ENCODE data around the gene SPATA3. TPM values are rescaled to one million over a fixed set of nuclear protein-coding genes. Genes with fewer than 3 reads are reported as not detected.
A peak's percentile ranks its signal among the peaks of the same experiment; 100 is the strongest.

SPATA3 gene
- total RNA-seq, 1 donor from 2014 or later: not detected

GRCh38 chr2:231012463-231012862 lies 16.5 kb downstream of the SPATA3 start:
- Mint-ChIP-seq H3K9me3 (ENCODE audit: unreplicated experiment) (no peaks in the 10 kb centered on the region), H3K4me1 (ENCODE audit: low read depth, unreplicated experiment) (peaks cover 7% of the 10 kb centered on the region), H3K27me3 (ENCODE audit: low read depth, unreplicated experiment) (peaks cover 31% of the 10 kb centered on the region), H3K27ac (ENCODE audit: unreplicated experiment) (no peak overlapping the region), H3K4me3 (ENCODE audit: unreplicated experiment) (no peak overlapping the region), H3K36me3 (ENCODE audit: low read depth, unreplicated experiment) (peaks cover 1% of the 10 kb centered on the region)
- Histone ChIP-seq H3K9ac (ENCODE audit: low read length) (no peak overlapping the region), H3K79me2 (ENCODE audit: insufficient read depth, low read length) (no peaks in the 10 kb centered on the region), H2AFZ (ENCODE audit: low read depth, low read length) (no peak overlapping the region), H3K4me3 (ENCODE audit: insufficient read depth, low read depth, low read length) (no peak overlapping the region), H3K9me3 (ENCODE audit: insufficient read depth, low read depth, low read length) (no peaks in the 10 kb centered on the region), H3K27me3 (ENCODE audit: insufficient read depth, low read length) (peaks cover 28% of the 10 kb centered on the region), H3K4me1 (ENCODE audit: insufficient read depth, low read length) (no peaks in the 10 kb centered on the region), H3K4me2 (ENCODE audit: low read length) (no peak overlapping the region), H4K20me1 (ENCODE audit: insufficient read depth, low read length) (no peaks in the 10 kb centered on the region), H3K36me3 (ENCODE audit: insufficient read depth, low read length) (no peaks in the 10 kb centered on the region), H3K27ac (ENCODE audit: low read depth, low read length) (no peak overlapping the region)
- DNase-seq (ENCODE audit: low read depth): no peak
- no peak for TF ChIP-seq CTCF (IDR thresholded peaks at IDR 0.05; ENCODE audit: insufficient read depth, low read depth, low read length)
- no peak for TF ChIP-seq EZH2 (IDR thresholded peaks at IDR 0.05; ENCODE audit: insufficient read depth, low read length)
- FAIRE-seq: no peak

GRCh38 chr2:231013820-231014219 lies 17.9 kb downstream of the SPATA3 start:
- no peaks in the 10 kb centered on the region for H4K20me1 ChIP-seq (ENCODE audit: insufficient read depth, low read length)
- Mint-ChIP-seq H3K9me3 (ENCODE audit: unreplicated experiment) (no peaks in the 10 kb centered on the region), H3K27ac (ENCODE audit: unreplicated experiment) (no peak overlapping the region), H3K36me3 (ENCODE audit: low read depth, unreplicated experiment) (peaks cover 1% of the 10 kb centered on the region), H3K4me3 (ENCODE audit: unreplicated experiment) (no peak overlapping the region), H3K27me3 (ENCODE audit: low read depth, unreplicated experiment) (peaks cover 29% of the 10 kb centered on the region), H3K4me1 (ENCODE audit: low read depth, unreplicated experiment) (peaks cover 5% of the 10 kb centered on the region)
- H3K36me3 ChIP-seq (ENCODE audit: insufficient read depth, low read length): no peaks in the 10 kb centered on the region
- DNase-seq (ENCODE audit: low read depth) (no peak), FAIRE-seq (no peak)
- peaks cover 23% of the 10 kb centered on the region for H3K27me3 ChIP-seq (ENCODE audit: insufficient read depth, low read length)
- H3K27ac ChIP-seq (ENCODE audit: low read depth, low read length): no peak overlapping the region
- H3K9ac ChIP-seq (ENCODE audit: low read length): no peak overlapping the region
- H2AFZ ChIP-seq (ENCODE audit: low read depth, low read length): no peak overlapping the region
- no peak overlapping the region for H3K4me3 ChIP-seq (ENCODE audit: insufficient read depth, low read depth, low read length)
- no peak for TF ChIP-seq CTCF (IDR thresholded peaks at IDR 0.05; ENCODE audit: insufficient read depth, low read depth, low read length)
- TF ChIP-seq EZH2 (IDR thresholded peaks at IDR 0.05; ENCODE audit: insufficient read depth, low read length): no peak
- no peaks in the 10 kb centered on the region for H3K79me2 ChIP-seq (ENCODE audit: insufficient read depth, low read length)
- no peak overlapping the region for H3K4me2 ChIP-seq (ENCODE audit: low read length)
- H3K9me3 ChIP-seq (ENCODE audit: insufficient read depth, low read depth, low read length): no peaks in the 10 kb centered on the region
- no peaks in the 10 kb centered on the region for H3K4me1 ChIP-seq (ENCODE audit: insufficient read depth, low read length)

GRCh38 chr2:231015478-231015877 lies 19.6 kb downstream of the SPATA3 start:
- H3K9me3 Mint-ChIP-seq (ENCODE audit: unreplicated experiment): peaks cover 4% of the 10 kb centered on the region

More at GRCh38 chr2:231015478-231015877, 19.6 kb downstream of the SPATA3 start:
- FAIRE-seq (no peak), DNase-seq (ENCODE audit: low read depth) (no peak)
- no peaks in the 10 kb centered on the region for H3K9me3 ChIP-seq (ENCODE audit: insufficient read depth, low read depth, low read length)
- H3K36me3 Mint-ChIP-seq (ENCODE audit: low read depth, unreplicated experiment): peaks cover 1% of the 10 kb centered on the region
- H3K27ac ChIP-seq (ENCODE audit: low read depth, low read length): no peak overlapping the region
- no peak overlapping the region for H3K4me3 ChIP-seq (ENCODE audit: insufficient read depth, low read depth, low read length)
- H3K36me3 ChIP-seq (ENCODE audit: insufficient read depth, low read length): no peaks in the 10 kb centered on the region
- H3K4me1 ChIP-seq (ENCODE audit: insufficient read depth, low read length): no peaks in the 10 kb centered on the region
- H3K27me3 ChIP-seq (ENCODE audit: insufficient read depth, low read length): peaks cover 12% of the 10 kb centered on the region
- no peak overlapping the region for H3K4me3 Mint-ChIP-seq (ENCODE audit: unreplicated experiment)
- no peak overlapping the region for H3K9ac ChIP-seq (ENCODE audit: low read length)
- H3K4me1 Mint-ChIP-seq (ENCODE audit: low read depth, unreplicated experiment): no peaks in the 10 kb centered on the region
- no peaks in the 10 kb centered on the region for H4K20me1 ChIP-seq (ENCODE audit: insufficient read depth, low read length)
- H2AFZ ChIP-seq (ENCODE audit: low read depth, low read length): peak overlapping the region; percentile 10
- no peak overlapping the region for H3K27ac Mint-ChIP-seq (ENCODE audit: unreplicated experiment)
- TF ChIP-seq CTCF (IDR thresholded peaks at IDR 0.05; ENCODE audit: insufficient read depth, low read depth, low read length): no peak
- no peak for TF ChIP-seq EZH2 (IDR thresholded peaks at IDR 0.05; ENCODE audit: insufficient read depth, low read length)
- no peaks in the 10 kb centered on the region for H3K79me2 ChIP-seq (ENCODE audit: insufficient read depth, low read length)
- peaks cover 16% of the 10 kb centered on the region for H3K27me3 Mint-ChIP-seq (ENCODE audit: low read depth, unreplicated experiment)
- no peak overlapping the region for H3K4me2 ChIP-seq (ENCODE audit: low read length)

All from astrocyte (in vitro differentiated cells and primary cell).